GM12878 (cell line): ENCODE results near the gene FAM53B. TPM values are rescaled to one million over a fixed set of nuclear protein-coding genes. Genes with fewer than 3 reads are reported as not detected.

ENCODE experiments used
- ATAC-seq: fragments of 200-7000 bp; cut with Tn5 transposase; 3 replicates; pipeline ENCODE4 v1.9.1; 2020; ENCODE audit warnings: mild to moderate bottlenecking, moderate library complexity
- BruUV-seq: library from RNA; stranded (reverse); fragments of 400-500 nt; replicated peaks from 2 replicates; lab custom pipeline; 2021; lab: Mats Ljungman, UMichigan
- CTCF ChIA-PET: fragments of 300-600 bp; sonication (Branson Sonifier 250); formaldehyde crosslinking; extraction: SDS; loops from one replicate; lab custom pipeline; 2021; ENCODE audit warnings: inconsistent platforms; lab: Yijun Ruan, JAX
- POLR2A ChIA-PET: fragments of 350-600 bp; formaldehyde crosslinking; extraction: SDS; loops from one replicate; lab custom pipeline; 2021; ENCODE audit warnings: inconsistent platforms; lab: Charles Lee
- RAD21 ChIA-PET: fragments of 300-600 bp; sonication (Branson Sonifier 250); formaldehyde crosslinking; loops from one replicate; lab custom pipeline; 2023; ENCODE audit warnings: antibody characterized with exemption; ENCODE audit not compliant: unreplicated experiment; lab: Charles Lee
- SMC1A ChIA-PET: fragments of 300-600 bp; sonication (Branson Sonifier 250); formaldehyde crosslinking; loops from one replicate; lab custom pipeline; 2023; ENCODE audit not compliant: unreplicated experiment, uncharacterized antibody; lab: Charles Lee
- DNase-seq: peaks from one replicate; pipeline ENCODE4 v3.0.0-alpha.2; 2011; ENCODE audit warnings: low read depth, low spot score
- FAIRE-seq: peaks from 3 replicates; lab custom pipeline; 2011; peaks lifted over from hg19 to GRCh38; lab: Jason Lieb, UNC
- H2AFZ ChIP-seq: 2 replicates; pipeline ENCODE4 v1.6.0; 2011; ENCODE audit warnings: low read depth, low read length, control low read depth; ENCODE audit not compliant: control insufficient read depth
- H3K27ac ChIP-seq: 2 replicates; pipeline ENCODE4 v1.5.1; 2011; ENCODE audit warnings: control low read depth; ENCODE audit not compliant: control insufficient read depth, insufficient read depth
- H3K27me3 ChIP-seq, 2 experiments: replicated peaks in 1 of 2; 2 replicates each; pipeline versions ENCODE4 v1.6.0 to v1.6.1; 2011; ENCODE audit warnings: low read length in 1 of 2; ENCODE audit not compliant: control insufficient read depth in 2 of 2, insufficient read depth in 2 of 2
- H3K36me3 ChIP-seq, 2 experiments: 2 replicates each; pipeline ENCODE4 v1.5.1; 2011; ENCODE audit warnings: low read length in 1 of 2; ENCODE audit not compliant: control insufficient read depth in 2 of 2, insufficient read depth in 2 of 2
- H3K4me1 ChIP-seq: 2 replicates; pipeline ENCODE4 v1.6.1; 2011; ENCODE audit warnings: mild to moderate bottlenecking, low read length, moderate library complexity, mixed read lengths; ENCODE audit not compliant: control insufficient read depth, insufficient read depth
- H3K4me2 ChIP-seq: 2 replicates; pipeline ENCODE4 v1.6.0; 2011; ENCODE audit warnings: control low read depth; ENCODE audit not compliant: control insufficient read depth, insufficient read depth
- H3K4me3 ChIP-seq: fragments of 200-600 bp; sonication (generic); 2 replicates; pipeline ENCODE4 v1.5.1; 2016
- H3K79me2 ChIP-seq: 2 replicates; pipeline ENCODE4 v1.6.0; 2011; ENCODE audit warnings: low read length; ENCODE audit not compliant: control insufficient read depth, insufficient read depth
- H3K9ac ChIP-seq: 2 replicates; pipeline ENCODE4 v1.8.0; 2011; ENCODE audit warnings: low read length, control low read depth, mixed read lengths; ENCODE audit not compliant: control insufficient read depth, insufficient read depth
- H3K9me3 ChIP-seq: replicated peaks from 3 replicates; pipeline ENCODE4 v1.5.1; 2011; ENCODE audit warnings: mild to moderate bottlenecking, low read length; ENCODE audit not compliant: control insufficient read depth, insufficient read depth
- H4K20me1 ChIP-seq: 2 replicates; pipeline ENCODE4 v1.6.0; 2011; ENCODE audit not compliant: control insufficient read depth, insufficient read depth
- BACH1 ChIP-seq: fragments of 450-650 bp; IDR thresholded peaks from 2 replicates; pipeline ENCODE4 v1.6.1; 2017; ENCODE audit warnings: mild to moderate bottlenecking, borderline replicate concordance
- BHLHE40 ChIP-seq, 2 experiments: fragments of 450-650 bp in 1 of 2; IDR thresholded peaks; 2 replicates each; pipeline ENCODE4 v1.6.1; 2011 to 2017; ENCODE audit warnings: low read depth in 2 of 2, borderline replicate concordance in 1 of 2, improper control_type of control experiment in 1 of 2, low read length in 1 of 2, mild to moderate bottlenecking in 1 of 2
- BRCA1 ChIP-seq: IDR thresholded peaks from 2 replicates; pipeline ENCODE4 v1.6.1; 2011; ENCODE audit warnings: low read depth, low read length, improper control_type of control experiment
- ESRRA ChIP-seq: IDR thresholded peaks from 2 replicates; pipeline ENCODE4 v1.6.1; 2012; ENCODE audit warnings: mild to moderate bottlenecking, low read length, improper control_type of control experiment
- MEF2A ChIP-seq: IDR thresholded peaks from 2 replicates; pipeline ENCODE4 v1.6.1; 2011; ENCODE audit warnings: low read depth, mild to moderate bottlenecking, low read length, moderate library complexity; ENCODE audit not compliant: insufficient read depth
- NFIC ChIP-seq: IDR thresholded peaks from 2 replicates; pipeline ENCODE4 v1.6.1; 2012; ENCODE audit warnings: low read depth, mild to moderate bottlenecking, inconsistent platforms, low read length, moderate library complexity
- NRF1 ChIP-seq: conservative IDR thresholded peaks from 2 replicates; pipeline ENCODE4 v1.6.1; 2011; ENCODE audit warnings: mild to moderate bottlenecking, low read depth, low read length, improper control_type of control experiment
- POLR2AphosphoS5 ChIP-seq: IDR thresholded peaks from 2 replicates; pipeline ENCODE4 v1.6.1; 2011; ENCODE audit warnings: mild to moderate bottlenecking, low read length, inconsistent platforms
- POU2F2 ChIP-seq: IDR thresholded peaks from 3 replicates; pipeline ENCODE4 v1.6.1; 2011; ENCODE audit warnings: low read depth, mild to moderate bottlenecking, low read length, borderline replicate concordance
- RFX5 ChIP-seq: IDR thresholded peaks from 2 replicates; pipeline ENCODE4 v1.6.1; 2011; ENCODE audit warnings: low read depth, low read length, improper control_type of control experiment
- SPI1 ChIP-seq: IDR thresholded peaks from 2 replicates; pipeline ENCODE4 v1.6.1; 2011; ENCODE audit warnings: low read depth, mild to moderate bottlenecking, low read length, moderate library complexity, borderline replicate concordance; ENCODE audit not compliant: insufficient read depth
- SREBF2 ChIP-seq: IDR thresholded peaks from 2 replicates; pipeline ENCODE4 v1.6.1; 2012; ENCODE audit warnings: mild to moderate bottlenecking, low read length
- SRF ChIP-seq, 2 experiments: IDR thresholded peaks; 2 replicates each; pipeline ENCODE4 v1.6.1; 2011; ENCODE audit warnings: low read depth in 2 of 2, low read length in 2 of 2, mild to moderate bottlenecking in 1 of 2, moderate library complexity in 1 of 2
- TBL1XR1 ChIP-seq: IDR thresholded peaks from 2 replicates; pipeline ENCODE4 v1.6.1; 2012; ENCODE audit warnings: low read depth, low read length, improper control_type of control experiment
- YBX1 ChIP-seq: fragments of 450-650 bp; IDR thresholded peaks from 2 replicates; pipeline ENCODE4 v1.6.1; 2016; ENCODE audit warnings: antibody characterized with exemption
- ZNF207 ChIP-seq: fragments of 450-650 bp; IDR thresholded peaks from 2 replicates; pipeline ENCODE4 v1.6.1; 2014; ENCODE audit warnings: antibody characterized with exemption, mild to moderate bottlenecking, borderline replicate concordance
- WGBS: methylation state at CpG from one replicate; pipeline ENCODE4 v1.1.6; 2016; ENCODE audit warnings: low lambda C conversion rate; ENCODE audit not compliant: insufficient replicate concordance, insufficient coverage; ENCODE audit errors: missing lambda C conversion rate; 5-methylcytosine and 5-hydroxymethylcytosine counted together
- in situ Hi-C: fragments of 300-500 bp; cut with MboI; formaldehyde crosslinking; loops from 9 replicates; pipeline ENCODE4 v1.14.3; 2018; ENCODE audit warnings: mixed read lengths
- intact Hi-C: fragments of 100-400 bp; cut with micrococcal nuclease; formaldehyde crosslinking; loops from one replicate; pipeline ENCODE4 v1.14.2; 2022; ENCODE audit not compliant: unreplicated experiment
- polyA plus RNA-seq, 11 experiments: library from polyadenylated mRNA; depleted of rRNA in 4 of 11; unstranded in 6 of 11; stranded (reverse) in 5 of 11; fragments of >200 nt; fragmentation: Nextera tagmentation in 4 of 11; fragmentation: Illumina TruSeq in 1 of 11; extraction: Ambion mirVana in 4 of 11; extraction: Trizol in 1 of 11; gene quantifications; 1 replicate in 1 of 11; 2 replicates in 10 of 11; pipeline versions ENCODE4 v1.2.1 to v1.2.3, GENCODE V29; 2011 to 2016; ENCODE audit warnings: inconsistent platforms in 2 of 11, missing spikeins in 2 of 11, low read depth in 1 of 11
- total RNA-seq, 4 experiments: library from RNA; depleted of rRNA in 3 of 4; stranded (reverse); fragments of >200 nt in 3 of 4; fragmentation: Illumina TruSeq in 1 of 4; extraction: Trizol in 1 of 4; gene quantifications; 2 replicates each; pipeline versions ENCODE4 v1.2.1 to v1.2.3, GENCODE V29; 2013 to 2021
- TF ChIP-seq, protein P1 (sequence below): fragments of 450-650 bp; IDR thresholded peaks from 2 replicates; pipeline ENCODE4 v1.6.1; 2016; ENCODE audit warnings: mild to moderate bottlenecking
- TF ChIP-seq, protein P2 (sequence below), 3 experiments: IDR thresholded peaks in 2 of 3; conservative IDR thresholded peaks in 1 of 3; 2 replicates each; pipeline ENCODE4 v1.5.1; 2011; ENCODE audit warnings: low read depth in 3 of 3, low read length in 3 of 3, mild to moderate bottlenecking in 3 of 3, control low read depth in 2 of 3, moderate library complexity in 2 of 3, inconsistent platforms in 1 of 3, mixed read lengths in 1 of 3; ENCODE audit not compliant: control insufficient read depth in 2 of 3, insufficient read depth in 1 of 3; ENCODE audit errors: extremely low read depth in 1 of 3

Gene FAM53B
- total and polyA plus RNA-seq, 10 of the 15 experiments (the other 5 are each of a cell fraction or from before 2014, with no cell fraction given), result 0.05 to 26.3 (median 8.1) TPM

DNA sequence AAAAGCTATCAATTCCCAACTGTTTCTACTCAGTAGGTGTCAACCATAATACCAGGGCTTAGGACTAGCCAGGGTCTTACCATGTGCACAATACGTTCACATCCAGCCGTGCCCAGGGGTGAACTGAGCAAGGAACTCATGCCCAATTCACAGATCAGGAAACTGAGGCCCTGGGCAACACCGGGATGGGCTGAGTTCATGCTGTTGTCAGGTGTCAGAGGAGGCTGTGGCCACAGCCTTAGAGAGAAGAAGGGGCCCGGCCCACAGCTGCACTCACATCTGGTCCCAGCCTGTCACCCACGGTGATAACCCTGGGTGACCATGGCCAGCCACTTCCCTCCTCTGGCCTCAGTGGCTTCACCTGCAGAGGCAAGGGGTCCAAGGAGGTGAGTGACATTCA, 92.0 kb downstream of the FAM53B start (continued):
- TF ChIP-seq SRF (IDR thresholded peaks at IDR 0.05; ENCODE audit: low read depth in 2 of 2, low read length in 2 of 2), result no peak
- TF ChIP-seq NRF1, result no peak
- no peak for TF ChIP-seq SREBF2
- no peak for TF ChIP-seq SPI1

DNA sequence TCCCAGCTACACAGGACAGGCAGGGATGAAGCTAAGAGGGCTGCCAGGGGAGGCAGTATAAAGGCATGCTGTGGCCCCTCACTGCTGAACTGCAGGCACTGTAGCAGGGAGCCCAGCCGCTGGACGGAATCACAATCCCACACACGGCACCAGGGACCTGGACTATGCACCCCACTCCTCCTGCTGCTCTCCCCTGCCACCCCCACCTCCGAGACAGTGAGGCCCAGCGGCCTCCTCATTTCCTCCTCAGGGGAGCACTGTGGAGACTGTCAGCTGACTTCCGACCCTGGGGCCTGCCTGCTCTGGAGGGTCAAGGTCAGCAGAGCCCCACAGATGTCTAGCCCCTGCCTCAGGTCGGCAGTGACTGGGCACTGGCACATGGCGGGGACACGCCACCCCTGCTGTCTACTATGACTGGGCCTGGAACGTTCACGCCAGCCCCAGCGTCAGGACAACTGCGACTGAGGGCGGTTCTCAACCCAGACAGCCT, 92.7 kb downstream of the FAM53B start:
- in situ Hi-C loops (no loop called here), intact Hi-C loops (no loop called here)
- ATAC-seq (peak; percentile 18), DNase-seq (no peak), FAIRE-seq (no peak)
- ChIA-PET POLR2A (interaction anchor here (0.6 to 0.9 kb wide), 2 partner anchors 37 to 71 kb away, joined by 3 to 4 read pairs; no protein-coding TSS in a partner anchor), RAD21 (interaction anchor here (0.9 to 6.0 kb wide), 4 partner anchors 37 to 90 kb away, joined by 6 to 61 read pairs (median 14); no protein-coding TSS in a partner anchor), SMC1A (interaction anchor here (0.6 to 8.4 kb wide), 3 partner anchors 37 to 90 kb away, joined by 3 to 81 read pairs (median 5); no protein-coding TSS in a partner anchor), CTCF (interaction anchor here (2.3 to 7.3 kb wide), 2 partner anchors 67 to 90 kb away, joined by 13 to 73 read pairs; no protein-coding TSS in a partner anchor)
- peak overlapping the region; percentile 53 for H3K4me2 ChIP-seq
- H3K27ac ChIP-seq, result peak overlapping the region; percentile 38; the same call in 1 of the 2 replicates
- no peaks in the 10 kb centered on the region; the same call in none of the 2 replicates for H4K20me1 ChIP-seq
- no peak overlapping the region for H3K9ac ChIP-seq
- peaks cover 5 to 6% of the 10 kb centered on the region in 2 experiments; a peak in 3 of 4 replicates for H3K36me3 ChIP-seq
- no peak overlapping the region for H3K4me3 ChIP-seq
- no peaks in the 10 kb centered on the region for H3K9me3 ChIP-seq
- no TSS peak for BruUV-seq
- peaks cover 53% of the 10 kb centered on the region for H3K4me1 ChIP-seq
- H3K27me3 ChIP-seq, result no peaks in the 10 kb centered on the region
- peaks cover 16% of the 10 kb centered on the region for H3K79me2 ChIP-seq
- 5% methylated on average over 14 of the region's 14 CpGs for WGBS
- no peak overlapping the region for H2AFZ ChIP-seq
- no peak for TF ChIP-seq YBX1
- TF ChIP-seq BACH1, result no peak
- TF ChIP-seq, protein P1, sequence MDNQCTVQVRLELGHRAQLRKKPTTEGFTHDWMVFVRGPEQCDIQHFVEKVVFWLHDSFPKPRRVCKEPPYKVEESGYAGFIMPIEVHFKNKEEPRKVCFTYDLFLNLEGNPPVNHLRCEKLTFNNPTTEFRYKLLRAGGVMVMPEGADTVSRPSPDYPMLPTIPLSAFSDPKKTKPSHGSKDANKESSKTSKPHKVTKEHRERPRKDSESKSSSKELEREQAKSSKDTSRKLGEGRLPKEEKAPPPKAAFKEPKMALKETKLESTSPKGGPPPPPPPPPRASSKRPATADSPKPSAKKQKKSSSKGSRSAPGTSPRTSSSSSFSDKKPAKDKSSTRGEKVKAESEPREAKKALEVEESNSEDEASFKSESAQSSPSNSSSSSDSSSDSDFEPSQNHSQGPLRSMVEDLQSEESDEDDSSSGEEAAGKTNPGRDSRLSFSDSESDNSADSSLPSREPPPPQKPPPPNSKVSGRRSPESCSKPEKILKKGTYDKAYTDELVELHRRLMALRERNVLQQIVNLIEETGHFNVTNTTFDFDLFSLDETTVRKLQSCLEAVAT, result no peak
- no peak for TF ChIP-seq TBL1XR1
- TF ChIP-seq NFIC, result no peak
- no peak for TF ChIP-seq POLR2AphosphoS5
- TF ChIP-seq BHLHE40 (IDR thresholded peaks at IDR 0.05; ENCODE audit: borderline replicate concordance in 1 of 2, low read depth in 2 of 2, low read length in 1 of 2), result no peak
- no peak for TF ChIP-seq RFX5
- TF ChIP-seq, protein P2, sequence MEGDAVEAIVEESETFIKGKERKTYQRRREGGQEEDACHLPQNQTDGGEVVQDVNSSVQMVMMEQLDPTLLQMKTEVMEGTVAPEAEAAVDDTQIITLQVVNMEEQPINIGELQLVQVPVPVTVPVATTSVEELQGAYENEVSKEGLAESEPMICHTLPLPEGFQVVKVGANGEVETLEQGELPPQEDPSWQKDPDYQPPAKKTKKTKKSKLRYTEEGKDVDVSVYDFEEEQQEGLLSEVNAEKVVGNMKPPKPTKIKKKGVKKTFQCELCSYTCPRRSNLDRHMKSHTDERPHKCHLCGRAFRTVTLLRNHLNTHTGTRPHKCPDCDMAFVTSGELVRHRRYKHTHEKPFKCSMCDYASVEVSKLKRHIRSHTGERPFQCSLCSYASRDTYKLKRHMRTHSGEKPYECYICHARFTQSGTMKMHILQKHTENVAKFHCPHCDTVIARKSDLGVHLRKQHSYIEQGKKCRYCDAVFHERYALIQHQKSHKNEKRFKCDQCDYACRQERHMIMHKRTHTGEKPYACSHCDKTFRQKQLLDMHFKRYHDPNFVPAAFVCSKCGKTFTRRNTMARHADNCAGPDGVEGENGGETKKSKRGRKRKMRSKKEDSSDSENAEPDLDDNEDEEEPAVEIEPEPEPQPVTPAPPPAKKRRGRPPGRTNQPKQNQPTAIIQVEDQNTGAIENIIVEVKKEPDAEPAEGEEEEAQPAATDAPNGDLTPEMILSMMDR (IDR thresholded peaks at IDR 0.05 in 2 of 3, conservative IDR thresholded peaks at IDR 0.05 in 1 of 3; ENCODE audit: control insufficient read depth in 2 of 3, extremely low read depth in 1 of 3, insufficient read depth in 1 of 3, low read depth in 3 of 3, low read length in 3 of 3), result no peak
- TF ChIP-seq BRCA1, result no peak
- no peak for TF ChIP-seq ESRRA
- no peak for TF ChIP-seq MEF2A
- no peak for TF ChIP-seq ZNF207
- no peak for TF ChIP-seq POU2F2
